ENCODE measurements around the gene TENM4.

TENM4 gene

GRCh38 chr11:78733031-78733430, 707.8 kb downstream of the TENM4 start:
- Histone ChIP-seq H3K9ac (ENCODE audit: insufficient read length) (no peak overlapping the region), H3K36me3 (ENCODE audit: insufficient read depth, low read length) (no peaks in the 10 kb centered on the region), H3K27ac (no peak overlapping the region), H3K9me3 (ENCODE audit: low read depth, low read length) (no peaks in the 10 kb centered on the region), H3K4me3 (no peak overlapping the region)
- DNase-seq (ENCODE audit: low read depth, low spot score), result no peak
- TF ChIP-seq FOXP2 (optimal IDR thresholded peaks at IDR 0.05; ENCODE audit: control extremely low read depth, extremely low read length, insufficient read depth) (no peak), POLR2AphosphoS5 (IDR thresholded peaks at IDR 0.05; ENCODE audit: borderline replicate concordance, low read depth, low read length) (no peak), EZH2 (IDR thresholded peaks at IDR 0.05) (no peak)

- H3K9me3 ChIP-seq (ENCODE audit: low read depth, low read length), result no peaks in the 10 kb centered on the region
- no peak overlapping the region for H3K27ac ChIP-seq
- TF ChIP-seq FOXP2 (optimal IDR thresholded peaks at IDR 0.05; ENCODE audit: control extremely low read depth, extremely low read length, insufficient read depth), result no peak
- no peak for TF ChIP-seq EZH2 (IDR thresholded peaks at IDR 0.05)
- no peak for TF ChIP-seq POLR2AphosphoS5 (IDR thresholded peaks at IDR 0.05; ENCODE audit: borderline replicate concordance, low read depth, low read length)
- no peak for DNase-seq (ENCODE audit: low read depth, low spot score)
- no peak overlapping the region for H3K9ac ChIP-seq (ENCODE audit: insufficient read length)
- H3K4me3 ChIP-seq, result no peak overlapping the region
- H3K36me3 ChIP-seq (ENCODE audit: insufficient read depth, low read length), result no peaks in the 10 kb centered on the region
These were observed 708.6 kb downstream of the TENM4 start for GRCh38 chr11:78732246-78732645.

GRCh38 chr11:78731027-78731426, 709.8 kb downstream of the TENM4 start:
- no peak overlapping the region for H3K27ac ChIP-seq
- no peak overlapping the region for H3K9ac ChIP-seq (ENCODE audit: insufficient read length)
- H3K9me3 ChIP-seq (ENCODE audit: low read depth, low read length), result no peaks in the 10 kb centered on the region
- TF ChIP-seq POLR2AphosphoS5 (IDR thresholded peaks at IDR 0.05; ENCODE audit: borderline replicate concordance, low read depth, low read length) (no peak), EZH2 (IDR thresholded peaks at IDR 0.05) (no peak), FOXP2 (optimal IDR thresholded peaks at IDR 0.05; ENCODE audit: control extremely low read depth, extremely low read length, insufficient read depth) (no peak)
- DNase-seq (ENCODE audit: low read depth, low spot score), result no peak
- H3K4me3 ChIP-seq, result no peak overlapping the region
- H3K36me3 ChIP-seq (ENCODE audit: insufficient read depth, low read length), result no peaks in the 10 kb centered on the region

- Histone ChIP-seq H3K9ac (ENCODE audit: insufficient read length) (no peak overlapping the region), H3K36me3 (ENCODE audit: insufficient read depth, low read length) (no peaks in the 10 kb centered on the region), H3K27ac (no peak overlapping the region), H3K4me3 (no peak overlapping the region), H3K9me3 (ENCODE audit: low read depth, low read length) (no peaks in the 10 kb centered on the region)
- TF ChIP-seq FOXP2 (optimal IDR thresholded peaks at IDR 0.05; ENCODE audit: control extremely low read depth, extremely low read length, insufficient read depth), result no peak
- no peak for TF ChIP-seq POLR2AphosphoS5 (IDR thresholded peaks at IDR 0.05; ENCODE audit: borderline replicate concordance, low read depth, low read length)
- no peak for TF ChIP-seq EZH2 (IDR thresholded peaks at IDR 0.05)
- DNase-seq (ENCODE audit: low read depth, low spot score), result no peak
These were observed 710.5 kb downstream of the TENM4 start for GRCh38 chr11:78730267-78730824.

- no peak overlapping the region for H3K9ac ChIP-seq (ENCODE audit: insufficient read length)
- no peak overlapping the region for H3K4me3 ChIP-seq
- DNase-seq (ENCODE audit: low read depth, low spot score), result no peak
- H3K36me3 ChIP-seq (ENCODE audit: insufficient read depth, low read length), result no peaks in the 10 kb centered on the region
- TF ChIP-seq EZH2 (IDR thresholded peaks at IDR 0.05) (no peak), POLR2AphosphoS5 (IDR thresholded peaks at IDR 0.05; ENCODE audit: borderline replicate concordance, low read depth, low read length) (no peak), FOXP2 (optimal IDR thresholded peaks at IDR 0.05; ENCODE audit: control extremely low read depth, extremely low read length, insufficient read depth) (no peak)
- H3K27ac ChIP-seq, result no peak overlapping the region
- H3K9me3 ChIP-seq (ENCODE audit: low read depth, low read length), result no peaks in the 10 kb centered on the region
These were observed 713.0 kb downstream of the TENM4 start for GRCh38 chr11:78727816-78728215.

GRCh38 chr11:78725200-78725599, 715.6 kb downstream of the TENM4 start:
- Histone ChIP-seq H3K27ac (no peak overlapping the region), H3K36me3 (ENCODE audit: insufficient read depth, low read length) (no peaks in the 10 kb centered on the region), H3K4me3 (no peak overlapping the region), H3K9me3 (ENCODE audit: low read depth, low read length) (no peaks in the 10 kb centered on the region), H3K9ac (ENCODE audit: insufficient read length) (no peak overlapping the region)
- DNase-seq (ENCODE audit: low read depth, low spot score), result no peak
- no peak for TF ChIP-seq FOXP2 (optimal IDR thresholded peaks at IDR 0.05; ENCODE audit: control extremely low read depth, extremely low read length, insufficient read depth)
- no peak for TF ChIP-seq POLR2AphosphoS5 (IDR thresholded peaks at IDR 0.05; ENCODE audit: borderline replicate concordance, low read depth, low read length)
- TF ChIP-seq EZH2 (IDR thresholded peaks at IDR 0.05), result no peak

- no peak overlapping the region for H3K4me3 ChIP-seq
- TF ChIP-seq POLR2AphosphoS5 (IDR thresholded peaks at IDR 0.05; ENCODE audit: borderline replicate concordance, low read depth, low read length), result no peak
- TF ChIP-seq EZH2 (IDR thresholded peaks at IDR 0.05), result no peak
- TF ChIP-seq FOXP2 (optimal IDR thresholded peaks at IDR 0.05; ENCODE audit: control extremely low read depth, extremely low read length, insufficient read depth), result no peak
These were observed 718.0 kb downstream of the TENM4 start for GRCh38 chr11:78722786-78723185.

GRCh38 chr11:78720281-78720989, 720.4 kb downstream of the TENM4 start:
- no peak overlapping the region for H3K9ac ChIP-seq (ENCODE audit: insufficient read length)
- H3K9me3 ChIP-seq (ENCODE audit: low read depth, low read length), result no peaks in the 10 kb centered on the region
- H3K27ac ChIP-seq, result no peak overlapping the region
- no peaks in the 10 kb centered on the region for H3K36me3 ChIP-seq (ENCODE audit: insufficient read depth, low read length)
- no peak overlapping the region for H3K4me3 ChIP-seq
- no peak for TF ChIP-seq EZH2 (IDR thresholded peaks at IDR 0.05)
- no peak for TF ChIP-seq POLR2AphosphoS5 (IDR thresholded peaks at IDR 0.05; ENCODE audit: borderline replicate concordance, low read depth, low read length)
- TF ChIP-seq FOXP2 (optimal IDR thresholded peaks at IDR 0.05; ENCODE audit: control extremely low read depth, extremely low read length, insufficient read depth), result no peak
- no peak for DNase-seq (ENCODE audit: low read depth, low spot score)

More at GRCh38 chr11:78722786-78723185, 718.0 kb downstream of the TENM4 start:
- Histone ChIP-seq H3K9ac (ENCODE audit: insufficient read length) (no peak overlapping the region), H3K27ac (no peak overlapping the region), H3K9me3 (ENCODE audit: low read depth, low read length) (no peaks in the 10 kb centered on the region), H3K36me3 (ENCODE audit: insufficient read depth, low read length) (no peaks in the 10 kb centered on the region)
- no peak for DNase-seq (ENCODE audit: low read depth, low spot score)
